Measurements from ENCODE around the gene HELZ2.

DNA sequence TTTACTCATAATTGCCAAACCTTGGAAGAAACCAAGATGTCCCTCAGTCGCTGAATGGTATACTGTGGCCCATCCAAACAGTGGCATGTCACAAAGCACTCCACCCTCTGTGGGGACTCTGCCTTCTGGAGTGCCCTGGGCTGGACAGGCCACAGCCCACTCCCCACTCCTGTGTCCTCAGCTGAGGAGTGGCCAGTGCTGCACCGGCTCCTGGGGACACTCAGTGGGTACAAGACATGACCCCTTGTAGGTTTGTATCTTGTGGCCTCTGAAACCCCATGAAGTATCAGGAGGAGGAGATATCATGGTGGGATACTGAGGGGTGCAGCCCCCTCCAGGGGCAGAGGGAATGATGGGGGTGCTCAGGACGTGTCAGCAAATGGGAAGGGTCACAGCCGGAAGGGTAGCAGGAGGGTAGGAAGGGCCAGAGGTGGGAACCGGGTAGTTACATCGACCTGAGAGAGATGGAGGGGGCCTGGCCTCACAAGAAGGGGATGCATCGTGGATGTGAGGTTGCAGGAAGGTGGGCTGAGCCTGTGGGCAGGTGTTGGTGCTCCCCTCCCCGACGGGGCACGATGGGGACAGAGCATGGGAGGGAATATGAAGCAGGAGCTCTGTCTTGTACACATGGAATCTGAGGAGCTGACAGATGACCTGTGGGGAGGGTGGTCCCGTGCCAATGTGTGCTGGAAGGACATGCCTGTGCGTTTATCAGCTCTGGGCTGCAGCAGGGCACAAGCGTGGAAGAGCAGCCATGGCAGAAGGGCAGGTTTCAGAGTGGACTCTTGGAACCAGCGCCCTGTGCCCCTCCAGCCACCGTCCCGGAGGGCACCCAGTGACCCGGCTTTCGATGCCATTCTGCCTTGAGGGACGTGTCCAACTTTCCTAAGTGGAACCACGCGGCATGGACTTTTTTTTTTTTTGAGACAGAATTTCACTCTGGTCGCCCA is 11.9 kb upstream of the HELZ2 start:
- TF ChIP-seq, protein P1, sequence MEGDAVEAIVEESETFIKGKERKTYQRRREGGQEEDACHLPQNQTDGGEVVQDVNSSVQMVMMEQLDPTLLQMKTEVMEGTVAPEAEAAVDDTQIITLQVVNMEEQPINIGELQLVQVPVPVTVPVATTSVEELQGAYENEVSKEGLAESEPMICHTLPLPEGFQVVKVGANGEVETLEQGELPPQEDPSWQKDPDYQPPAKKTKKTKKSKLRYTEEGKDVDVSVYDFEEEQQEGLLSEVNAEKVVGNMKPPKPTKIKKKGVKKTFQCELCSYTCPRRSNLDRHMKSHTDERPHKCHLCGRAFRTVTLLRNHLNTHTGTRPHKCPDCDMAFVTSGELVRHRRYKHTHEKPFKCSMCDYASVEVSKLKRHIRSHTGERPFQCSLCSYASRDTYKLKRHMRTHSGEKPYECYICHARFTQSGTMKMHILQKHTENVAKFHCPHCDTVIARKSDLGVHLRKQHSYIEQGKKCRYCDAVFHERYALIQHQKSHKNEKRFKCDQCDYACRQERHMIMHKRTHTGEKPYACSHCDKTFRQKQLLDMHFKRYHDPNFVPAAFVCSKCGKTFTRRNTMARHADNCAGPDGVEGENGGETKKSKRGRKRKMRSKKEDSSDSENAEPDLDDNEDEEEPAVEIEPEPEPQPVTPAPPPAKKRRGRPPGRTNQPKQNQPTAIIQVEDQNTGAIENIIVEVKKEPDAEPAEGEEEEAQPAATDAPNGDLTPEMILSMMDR (IDR thresholded peaks at IDR 0.05): no peak
- no peak for TF ChIP-seq EZH2 (IDR thresholded peaks at IDR 0.05; ENCODE audit: borderline replicate concordance, insufficient read depth, low read depth, low read length, poor library complexity, severe bottlenecking)
